K562 (cell line): Measurements from ENCODE around the gene MAGI1. TPM values are rescaled to one million over a fixed set of nuclear protein-coding genes. Genes with fewer than 3 reads are reported as not detected.

Source experiments
- ATAC-seq: fragments of 200-7000 bp; cut with Tn5 transposase; 3 replicates; pipeline ENCODE4 v1.9.1; 2020; ENCODE audit warnings: moderate library complexity
- BruUV-seq: library from RNA; stranded (reverse); fragments of 400-500 nt; replicated peaks from 2 replicates; lab custom pipeline; 2021; lab: Mats Ljungman, UMichigan
- CTCF ChIA-PET: fragments of 300-600 bp; formaldehyde crosslinking; extraction: SDS; loops from one replicate; lab custom pipeline; 2021; ENCODE audit warnings: low intra/inter-chr PET ratio; lab: Yijun Ruan, JAX
- POLR2A ChIA-PET: fragments of 300-600, 350-650 bp; sonication (Branson Sonifier 250); formaldehyde crosslinking; extraction: SDS; loops from one replicate; lab custom pipeline; 2021; ENCODE audit warnings: antibody characterized with exemption, inconsistent platforms; lab: Yijun Ruan, JAX
- DNase-seq, 4 experiments: peaks; one replicate each; pipeline versions ENCODE4 v3.0.0 to v3.0.0-alpha.2; 2011 to 2018; ENCODE audit warnings: low spot score in 3 of 4, mixed read lengths in 3 of 4; ENCODE audit errors: extremely low read depth in 1 of 4
- FAIRE-seq: peaks from 2 replicates; lab custom pipeline; 2011; peaks lifted over from hg19 to GRCh38; lab: Jason Lieb, UNC
- H2AFZ ChIP-seq: 2 replicates; pipeline ENCODE4 v1.6.0; 2011; ENCODE audit warnings: low read depth, low read length, control low read depth, inconsistent platforms
- H3K27ac ChIP-seq: fragments of 200-600 bp; 3 replicates; pipeline ENCODE4 v1.8.0; 2011; ENCODE audit warnings: low read depth, mild to moderate bottlenecking, control low read depth, inconsistent platforms, low read length, moderate library complexity, mixed read lengths; ENCODE audit errors: extremely low read depth
- H3K27me3 ChIP-seq, 2 experiments: fragments of 300-600 bp in 1 of 2; 2 replicates in 1 of 2; 3 replicates in 1 of 2; pipeline versions ENCODE4 v1.6.0 to v1.8.0; 2011; ENCODE audit warnings: inconsistent platforms in 2 of 2, low read length in 2 of 2, mild to moderate bottlenecking in 1 of 2, mixed read lengths in 1 of 2, moderate library complexity in 1 of 2; ENCODE audit not compliant: control insufficient read depth in 2 of 2, insufficient read depth in 2 of 2
- H3K36me3 ChIP-seq: fragments of 300-600 bp; 3 replicates; pipeline ENCODE4 v1.8.0; 2011; ENCODE audit warnings: mild to moderate bottlenecking, low read length, inconsistent platforms; ENCODE audit not compliant: control insufficient read depth, insufficient read depth
- H3K4me1 ChIP-seq, 2 experiments: fragments of 200-600 bp in 1 of 2; replicated peaks in 1 of 2; 2 replicates in 1 of 2; 3 replicates in 1 of 2; pipeline versions ENCODE4 v1.5.1 to v1.8.0; 2011; ENCODE audit warnings: inconsistent platforms in 2 of 2, low read length in 2 of 2, mild to moderate bottlenecking in 1 of 2, mixed read lengths in 1 of 2, moderate library complexity in 1 of 2; ENCODE audit not compliant: control insufficient read depth in 2 of 2, insufficient read depth in 2 of 2
- H3K4me2 ChIP-seq: 2 replicates; pipeline ENCODE4 v1.6.1; 2011; ENCODE audit warnings: low read length, control low read depth, inconsistent platforms, mixed read lengths; ENCODE audit not compliant: insufficient read depth
- H3K4me3 ChIP-seq: fragments of 200-600 bp; sonication (generic), shearing (Covaris generic); 2 replicates; pipeline ENCODE4 v1.5.1; 2016; ENCODE audit warnings: control low read depth, inconsistent platforms
- H3K79me2 ChIP-seq: fragments of 200-600 bp; 3 replicates; pipeline ENCODE4 v1.8.0; 2011; ENCODE audit warnings: low read length, inconsistent platforms; ENCODE audit not compliant: control insufficient read depth, insufficient read depth
- H3K9ac ChIP-seq, 2 experiments: 2 replicates each; pipeline versions ENCODE4 v1.6.0 to v1.6.1; 2011; ENCODE audit warnings: low read depth in 2 of 2, low read length in 2 of 2, control low read depth in 1 of 2, inconsistent platforms in 1 of 2, mild to moderate bottlenecking in 1 of 2, mixed read lengths in 1 of 2; ENCODE audit not compliant: insufficient read depth in 1 of 2
- H3K9me1 ChIP-seq: one replicate; pipeline ENCODE4 v1.6.0; 2011; ENCODE audit warnings: inconsistent platforms, mild to moderate bottlenecking, low read length, moderate library complexity; ENCODE audit not compliant: control insufficient read depth, insufficient read depth
- H3K9me3 ChIP-seq: replicated peaks from 2 replicates; pipeline ENCODE4 v1.5.1; 2011; ENCODE audit warnings: low read depth, low read length, inconsistent platforms; ENCODE audit not compliant: control insufficient read depth, insufficient read depth
- H4K20me1 ChIP-seq: replicated peaks from 2 replicates; pipeline ENCODE4 v1.6.1; 2011; ENCODE audit warnings: low read length, inconsistent platforms, mixed read lengths; ENCODE audit not compliant: control insufficient read depth, insufficient read depth
- SFPQ ChIP-seq: fragments of 200-400 bp; formaldehyde crosslinking; IDR thresholded peaks from 2 replicates; pipeline ENCODE4 v1.6.1; 2017; ENCODE audit warnings: mild to moderate bottlenecking, low read depth, low read length, moderate library complexity
- ZBTB40 ChIP-seq, 2 experiments: fragments of 450-650 bp in 1 of 2; sonication (generic) in 1 of 2; formaldehyde crosslinking in 1 of 2; IDR thresholded peaks; 2 replicates each; pipeline versions ENCODE4 v1.7.1 to v1.9.0; 2016 to 2022; ENCODE audit warnings: inconsistent platforms in 1 of 2, mild to moderate bottlenecking in 1 of 2, missing genetic modification reagents in 1 of 2
- ZNF445 ChIP-seq: fragments of 250-450 bp; sonication (Bioruptor Pico); IDR thresholded peaks from 2 replicates; pipeline ENCODE4 v1.4.0; 2020; ENCODE audit warnings: low read depth, mild to moderate bottlenecking, moderate library complexity
- WGBS: fragments of 100-300 bp; shearing (Covaris generic); methylation state at CpG from one replicate; pipeline ENCODE4 v1.1.6; 2016; ENCODE audit warnings: low coverage, mixed read lengths; ENCODE audit not compliant: insufficient coverage; ENCODE audit errors: missing lambda C conversion rate; 5-methylcytosine and 5-hydroxymethylcytosine counted together
- in situ Hi-C: fragments of 300-500 bp; cut with MboI; formaldehyde crosslinking; loops from 4 replicates; pipeline ENCODE4 v1.15.0; 2018; ENCODE audit warnings: inconsistent platforms, mixed read lengths
- intact Hi-C: fragments of 100-400 bp; cut with micrococcal nuclease; formaldehyde crosslinking; loops from 2 replicates; pipeline ENCODE4 v1.14.2; 2022
- polyA plus RNA-seq, 8 experiments: library from polyadenylated mRNA; depleted of rRNA in 4 of 8; stranded (reverse) in 5 of 8; unstranded in 3 of 8; fragments of >200 nt; fragmentation: Nextera tagmentation in 2 of 8; fragmentation: Illumina TruSeq in 1 of 8; extraction: Ambion mirVana in 2 of 8; extraction: Trizol in 1 of 8; gene quantifications; 2 replicates each; pipeline versions ENCODE4 v1.2.1 to v1.2.3, GENCODE V29; 2011 to 2014; ENCODE audit warnings: inconsistent platforms in 1 of 8, missing spikeins in 1 of 8
- total RNA-seq, 7 experiments: library from RNA; depleted of rRNA in 6 of 7; stranded (reverse); fragments of >200 nt in 6 of 7; fragmentation: Illumina TruSeq in 2 of 7; extraction: Trizol in 2 of 7; gene quantifications; 2 replicates each; pipeline versions ENCODE4 v1.2.1 to v1.2.3, GENCODE V29; 2011 to 2021; ENCODE audit warnings: low replicate concordance in 1 of 7
- TF ChIP-seq, protein P1 (sequence below): fragments of 250-450 bp; sonication (Bioruptor Pico); IDR thresholded peaks from 2 replicates; pipeline ENCODE4 v1.8.0; 2022; ENCODE audit warnings: inconsistent platforms
- TF ChIP-seq, protein P2 (sequence below): sonication (generic); formaldehyde crosslinking; IDR thresholded peaks from 2 replicates; pipeline ENCODE4 v1.8.0; 2022; ENCODE audit warnings: missing genetic modification reagents, mild to moderate bottlenecking, moderate library complexity, borderline replicate concordance

MAGI1 gene
- total and polyA plus RNA-seq, 9 of the 15 experiments (the other 6 are each of a cell fraction or from before 2014, with no cell fraction given): 7.8 to 59.4 (median 43.2) TPM

- 4% methylated on average over 7 of the region's 7 CpGs for WGBS
- in situ Hi-C loops (no loop called here), intact Hi-C loops (no loop called here)
- no TSS peak for BruUV-seq
- Histone ChIP-seq H3K4me2 (no peak overlapping the region), H3K9me1 (no peaks in the 10 kb centered on the region), H3K36me3 (no peaks in the 10 kb centered on the region), H3K79me2 (no peaks in the 10 kb centered on the region), H3K4me3 (no peak overlapping the region), H3K4me1 (no peaks in the 10 kb centered on the region), H3K9ac (no peak overlapping the region), H3K9me3 (no peaks in the 10 kb centered on the region), H2AFZ (no peak overlapping the region), H4K20me1 (no peaks in the 10 kb centered on the region), H3K27ac (no peak overlapping the region), H3K27me3 (peaks cover 0 to 3% of the 10 kb centered on the region in 2 experiments; a peak in 2 of 5 replicates)
- ChIA-PET POLR2A (no interaction called here), CTCF (no interaction called here)
- DNase-seq (no peak), FAIRE-seq (no peak), ATAC-seq (no peak)
- TF ChIP-seq SFPQ (no peak), ZNF445 (CRISPR knock-in tag) (no peak), ZBTB40 (IDR thresholded peaks at IDR 0.05) (no peak), ZBTB40 (CRISPR knock-in tag; IDR thresholded peaks at IDR 0.05) (no peak)
- TF ChIP-seq, protein P1, sequence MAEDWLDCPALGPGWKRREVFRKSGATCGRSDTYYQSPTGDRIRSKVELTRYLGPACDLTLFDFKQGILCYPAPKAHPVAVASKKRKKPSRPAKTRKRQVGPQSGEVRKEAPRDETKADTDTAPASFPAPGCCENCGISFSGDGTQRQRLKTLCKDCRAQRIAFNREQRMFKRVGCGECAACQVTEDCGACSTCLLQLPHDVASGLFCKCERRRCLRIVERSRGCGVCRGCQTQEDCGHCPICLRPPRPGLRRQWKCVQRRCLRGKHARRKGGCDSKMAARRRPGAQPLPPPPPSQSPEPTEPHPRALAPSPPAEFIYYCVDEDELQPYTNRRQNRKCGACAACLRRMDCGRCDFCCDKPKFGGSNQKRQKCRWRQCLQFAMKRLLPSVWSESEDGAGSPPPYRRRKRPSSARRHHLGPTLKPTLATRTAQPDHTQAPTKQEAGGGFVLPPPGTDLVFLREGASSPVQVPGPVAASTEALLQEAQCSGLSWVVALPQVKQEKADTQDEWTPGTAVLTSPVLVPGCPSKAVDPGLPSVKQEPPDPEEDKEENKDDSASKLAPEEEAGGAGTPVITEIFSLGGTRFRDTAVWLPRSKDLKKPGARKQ (CRISPR knock-in tag): no peak
- TF ChIP-seq, protein P2, sequence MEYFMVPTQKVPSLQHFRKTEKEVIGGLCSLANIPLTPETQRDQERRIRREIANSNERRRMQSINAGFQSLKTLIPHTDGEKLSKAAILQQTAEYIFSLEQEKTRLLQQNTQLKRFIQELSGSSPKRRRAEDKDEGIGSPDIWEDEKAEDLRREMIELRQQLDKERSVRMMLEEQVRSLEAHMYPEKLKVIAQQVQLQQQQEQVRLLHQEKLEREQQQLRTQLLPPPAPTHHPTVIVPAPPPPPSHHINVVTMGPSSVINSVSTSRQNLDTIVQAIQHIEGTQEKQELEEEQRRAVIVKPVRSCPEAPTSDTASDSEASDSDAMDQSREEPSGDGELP: no peak
These were observed 190.7 kb downstream of the MAGI1 start for GRCh38 chr3:65848024-65848423.
